Head of caudate nucleus (tissue), 42 donors: ENCODE results near the gene PRRX1.
A peak's percentile ranks its signal among the peaks of the same experiment; 100 is the strongest.

Source experiments
- DNase-seq, 42 donors: peaks; one replicate each; pipeline versions ENCODE4 v3.0.0 to v3.0.0-alpha.2; 2020 to 2021; ENCODE audit warnings: mixed read lengths in 7 of 42
- intact Hi-C: fragments of 100-400 bp; cut with DNase I; formaldehyde crosslinking; loops from one replicate; pipeline ENCODE4 v1.15.0; 2022

PRRX1 gene

DNA sequence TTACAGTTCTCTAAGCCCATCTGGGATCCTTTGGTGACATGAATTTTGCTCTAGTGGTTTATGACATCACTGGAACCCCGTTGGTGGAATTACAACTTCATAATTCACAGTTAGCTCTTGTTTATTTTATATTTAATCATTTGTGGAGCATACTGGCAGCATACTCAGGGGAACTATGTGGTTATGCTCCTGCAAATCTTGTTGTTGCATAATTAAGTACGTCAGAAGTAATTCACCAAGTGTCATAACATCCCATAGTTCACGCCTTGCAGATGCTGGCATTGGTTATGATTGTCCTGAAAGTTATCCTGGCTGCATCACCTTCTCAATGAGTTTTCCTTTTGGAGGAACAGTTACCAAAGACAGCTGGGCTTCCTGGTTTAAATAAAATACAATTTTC lies 16.5 kb downstream of the PRRX1 start:
- intact Hi-C loops = no loop called here
- no peak for DNase-seq

DNA sequence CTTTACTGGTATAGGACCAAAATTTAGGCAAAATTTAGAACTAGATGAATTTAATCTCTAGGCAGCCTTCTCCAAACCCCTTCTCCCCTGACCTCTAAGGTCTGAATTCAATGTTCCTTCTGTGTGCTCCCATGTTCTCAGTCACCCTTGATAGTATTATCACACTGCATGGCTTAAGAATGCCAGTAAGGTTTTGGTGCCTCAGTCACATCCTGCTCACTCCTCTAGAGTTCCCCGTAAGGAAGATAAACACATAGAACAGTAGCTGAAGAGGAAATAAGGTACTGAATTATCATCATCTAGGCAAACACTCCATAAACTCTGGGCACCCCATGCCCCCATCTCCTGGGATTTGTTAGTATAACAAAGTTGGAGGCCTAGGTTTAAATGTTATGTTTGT lies 18.2 kb downstream of the PRRX1 start:
- intact Hi-C loops = no loop called here
- no peak for DNase-seq

DNA sequence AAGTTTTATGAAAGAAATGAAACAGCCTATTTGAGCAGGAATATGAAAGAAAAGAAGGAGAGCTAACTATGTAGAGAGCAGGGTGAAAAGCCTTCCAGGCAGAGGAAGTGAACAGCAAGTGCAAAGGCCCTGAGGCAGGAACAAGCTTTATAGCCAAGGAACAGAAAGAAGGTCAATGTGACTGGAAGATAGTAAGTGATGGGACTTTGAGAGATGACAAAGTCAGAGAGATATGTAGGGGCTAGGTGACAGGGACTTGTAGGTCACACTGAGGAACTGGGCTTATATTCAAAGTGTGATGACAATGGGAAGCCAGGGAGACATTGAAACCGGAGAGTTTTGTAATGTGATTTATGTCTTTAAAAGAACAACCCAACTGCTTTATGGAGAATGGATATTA lies 18.9 kb downstream of the PRRX1 start:
- intact Hi-C loops = no loop called here
- no peak for DNase-seq

DNA sequence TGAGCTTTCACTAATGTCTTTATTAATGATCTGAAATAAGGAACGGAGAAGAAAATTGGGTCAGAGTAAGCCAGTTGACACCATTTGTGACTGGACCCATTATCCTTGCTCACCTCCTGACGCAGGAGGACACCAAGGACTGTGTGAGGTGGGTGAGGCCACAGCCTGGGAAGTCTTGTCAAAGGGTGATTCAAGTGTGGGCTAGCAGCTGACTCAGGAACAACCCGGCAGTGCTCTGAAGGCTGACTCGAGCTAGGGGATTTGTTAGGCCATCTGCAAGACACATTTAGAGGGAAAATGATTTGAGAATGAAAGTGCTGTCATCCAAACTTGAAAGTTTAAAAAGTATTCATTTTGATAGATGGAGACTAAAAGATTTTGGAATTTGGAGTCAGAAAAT lies 21.2 kb downstream of the PRRX1 start:
- DNase-seq = peak in 1 of 42 donors; percentile 45
- intact Hi-C loops = no loop called here

DNA sequence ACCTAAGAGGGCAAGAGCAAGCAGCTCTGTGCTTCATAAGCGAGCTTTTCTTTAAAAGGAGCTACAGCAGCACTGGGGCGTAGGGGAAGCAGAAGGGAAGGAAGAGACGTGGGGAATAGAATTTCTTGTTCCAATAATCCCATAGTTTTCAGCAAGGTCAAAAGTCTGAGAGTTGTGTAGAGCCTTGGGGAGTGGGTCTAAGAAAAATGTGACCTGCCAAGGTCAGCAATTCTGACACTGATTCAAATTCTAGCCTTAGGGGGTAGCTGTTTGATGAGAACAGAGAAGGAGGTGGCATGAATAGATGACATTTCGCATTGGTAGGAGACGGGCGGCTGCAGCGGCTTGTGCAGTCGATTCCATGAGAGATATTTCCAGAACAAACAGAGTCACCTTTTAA lies 22.4 kb downstream of the PRRX1 start:
- intact Hi-C loops = no loop called here
- no peak for DNase-seq

DNA sequence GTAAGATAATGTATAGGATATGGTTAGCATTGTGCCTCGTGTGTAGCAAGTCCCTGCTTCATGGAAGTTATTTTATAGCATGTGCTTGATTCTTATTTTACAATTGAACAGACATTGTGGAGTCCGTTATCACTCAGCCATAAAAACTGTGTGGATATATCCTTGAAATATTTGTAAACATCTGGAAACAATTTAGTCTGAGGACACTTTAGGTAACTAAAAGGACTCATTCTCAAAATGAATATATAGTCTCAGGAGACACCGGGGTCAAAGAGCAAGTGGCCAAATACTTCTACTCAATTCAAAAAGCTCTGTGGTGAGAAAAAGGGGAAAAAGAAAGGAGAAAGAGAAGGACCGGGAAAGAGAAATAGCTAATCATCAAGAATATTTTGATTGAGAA lies 23.7 kb downstream of the PRRX1 start:
- DNase-seq = no peak
- intact Hi-C loops = no loop called here

DNA sequence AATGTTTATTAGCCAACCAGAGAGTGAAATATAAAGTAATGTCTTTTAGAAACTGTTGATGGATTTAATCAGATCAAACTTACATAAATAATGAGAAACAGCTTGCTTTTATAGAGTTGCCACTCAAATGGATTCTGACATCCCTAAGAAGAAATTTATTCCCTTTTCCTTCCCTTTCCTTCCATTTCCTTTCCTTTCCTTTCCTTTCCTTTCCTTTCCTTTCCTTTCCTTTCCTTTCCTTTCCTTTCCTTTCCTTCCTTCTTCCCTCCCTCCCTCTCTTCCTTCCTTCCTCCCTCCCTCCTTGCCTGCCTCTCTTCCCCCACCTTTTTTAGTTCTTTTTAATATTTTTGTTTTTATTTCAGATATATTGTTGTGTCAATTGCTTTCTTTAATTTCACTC lies 27.3 kb downstream of the PRRX1 start:
- intact Hi-C loops = no loop called here
- DNase-seq = no peak

DNA sequence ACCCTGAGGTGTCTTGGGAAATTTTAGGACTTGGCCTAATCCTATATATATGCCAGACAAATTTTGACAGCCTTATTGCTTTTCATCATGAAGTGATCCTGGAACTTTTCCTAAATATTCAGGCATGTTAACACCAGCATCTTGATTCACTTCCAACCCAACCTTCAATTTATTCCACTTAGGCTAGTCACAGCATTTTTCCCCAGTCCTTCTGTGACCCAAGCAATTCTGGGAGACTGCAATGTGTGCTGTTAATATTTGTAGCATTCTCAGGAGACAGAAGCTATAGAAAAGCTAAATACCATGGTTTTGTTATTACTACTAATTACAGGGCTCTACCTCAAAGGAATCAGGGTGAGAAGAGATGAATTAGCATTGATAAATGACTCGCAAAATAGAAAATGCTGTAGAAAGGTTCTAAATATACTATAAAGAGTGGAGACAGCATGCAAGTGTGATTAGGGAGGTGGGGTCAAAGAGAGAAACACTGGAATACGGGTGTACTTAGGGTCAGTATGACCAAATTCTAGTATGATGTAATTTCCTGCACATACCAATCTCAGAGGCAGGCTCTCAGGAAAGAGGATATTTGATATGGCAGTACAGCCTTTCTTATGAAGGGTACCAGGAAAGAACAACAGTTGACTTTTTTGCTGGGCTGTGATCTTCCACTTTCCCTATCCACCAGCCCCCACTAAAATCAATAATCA lies 29.1 kb downstream of the PRRX1 start:
- intact Hi-C loops = no loop called here
- no peak for DNase-seq

DNA sequence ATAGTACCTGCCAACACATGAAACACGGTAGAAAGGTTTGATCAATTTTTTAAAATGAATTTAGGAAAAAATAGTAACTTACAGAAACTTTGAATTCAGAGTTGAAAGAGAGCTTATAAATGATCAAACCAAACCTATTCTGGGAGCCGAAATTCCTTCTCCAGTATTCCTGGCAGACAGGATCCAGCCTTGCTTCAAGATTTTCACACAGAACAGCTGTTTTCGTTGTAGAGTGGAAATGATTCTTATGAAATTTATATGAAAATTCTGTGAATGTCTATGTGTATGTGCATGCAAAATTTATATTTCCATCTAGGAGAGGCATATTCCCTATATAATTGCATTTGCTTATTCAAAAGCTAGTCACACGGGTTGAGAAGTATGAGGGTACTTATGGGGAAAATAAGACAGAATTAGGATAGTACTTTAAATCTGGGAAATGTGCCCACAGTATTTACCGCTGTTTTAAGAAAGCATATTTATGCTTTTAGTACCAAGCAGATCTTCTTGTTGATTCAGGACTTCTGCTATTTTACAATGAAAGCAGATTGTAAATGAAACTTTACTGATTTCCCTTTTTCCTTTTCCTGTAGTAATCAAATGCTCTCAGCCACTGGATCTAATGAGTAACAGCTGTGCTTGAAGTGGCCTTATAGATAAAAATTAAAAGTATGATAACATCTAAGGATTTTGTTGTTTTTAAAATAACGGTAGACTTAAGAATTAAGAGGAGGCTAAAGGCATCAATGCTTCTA lies 30.4 kb downstream of the PRRX1 start:
- DNase-seq = no peak
- intact Hi-C loops = no loop called here

DNA sequence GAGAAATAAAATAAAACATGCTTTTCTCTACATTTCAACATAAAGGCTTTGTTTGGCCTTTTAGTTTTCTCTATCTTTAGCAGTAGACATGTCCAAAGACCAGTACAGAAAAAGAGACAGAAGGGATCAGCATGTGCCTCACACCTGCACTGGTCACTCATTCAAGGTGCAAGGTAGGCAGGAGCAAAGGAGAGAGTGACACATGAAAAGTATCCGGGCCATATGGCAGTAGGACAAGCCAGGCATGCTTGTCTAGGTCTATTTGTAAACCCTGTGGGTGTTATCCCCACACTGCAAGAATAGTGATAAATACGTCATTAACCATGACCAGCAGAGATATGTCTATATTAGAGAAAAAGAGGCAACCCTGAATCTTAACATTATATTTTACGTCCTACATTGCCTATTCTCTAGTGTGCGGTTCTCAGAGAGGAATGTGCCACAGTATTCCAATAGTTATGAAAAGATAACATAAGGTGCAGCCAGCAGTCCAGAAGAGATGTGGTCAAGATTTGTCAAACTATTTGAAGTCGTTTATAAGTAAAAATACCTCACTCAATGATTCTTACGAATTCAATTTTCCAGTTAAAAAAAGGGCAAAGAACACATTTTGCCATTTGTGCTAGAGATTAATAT lies 32.1 kb downstream of the PRRX1 start:
- no peak for DNase-seq
- intact Hi-C loops = no loop called here

DNA sequence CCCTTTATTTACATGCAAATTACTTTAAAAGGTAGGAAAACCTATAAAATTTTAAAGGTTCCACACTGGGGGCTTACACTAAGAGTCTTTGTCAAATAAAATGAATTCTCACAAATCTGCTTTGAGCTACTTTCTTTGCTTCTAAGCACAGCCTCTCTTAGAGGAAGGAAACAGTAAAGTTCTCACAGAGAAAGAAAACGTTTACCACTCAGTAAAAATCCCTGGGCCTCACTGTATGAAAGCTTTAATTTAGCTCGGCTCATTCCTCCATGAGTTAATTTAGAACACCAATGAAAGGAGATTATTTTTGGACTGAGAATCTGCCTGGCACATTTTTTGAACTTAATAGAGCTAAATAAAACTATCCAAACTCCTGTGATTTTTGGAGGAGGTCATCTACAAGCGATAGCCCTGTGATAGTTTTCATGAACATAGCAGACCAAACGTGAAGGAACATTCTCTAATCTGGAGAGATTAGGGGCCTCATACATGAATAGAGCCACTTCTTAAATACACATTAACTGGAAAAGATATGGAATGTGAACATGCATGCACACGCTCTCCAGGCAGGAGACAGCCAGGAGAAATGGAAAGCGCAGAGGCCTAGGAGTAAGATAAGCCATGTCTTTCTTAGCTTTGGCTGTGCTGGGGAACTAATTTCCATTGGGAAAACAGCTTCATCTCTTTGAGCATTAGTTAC lies 32.8 kb downstream of the PRRX1 start:
- no peak for DNase-seq
- intact Hi-C loops = no loop called here

DNA sequence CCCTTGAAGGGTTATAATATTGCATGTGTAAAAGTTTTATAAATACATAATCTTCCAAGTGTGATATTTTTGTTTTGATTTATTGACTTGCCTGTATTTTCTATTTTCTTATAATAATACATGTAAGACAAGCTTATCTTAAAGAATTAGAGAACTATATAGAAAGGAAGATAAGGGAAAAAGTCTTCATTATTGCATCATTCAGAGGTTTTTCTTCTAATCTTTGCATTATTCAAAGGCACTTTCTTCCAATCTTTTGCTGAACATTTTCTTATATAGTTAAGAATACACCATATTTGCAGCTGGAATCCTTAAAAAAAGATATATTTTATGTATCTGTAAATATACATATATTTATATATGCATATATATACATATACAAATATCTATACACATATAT lies 33.4 kb downstream of the PRRX1 start:
- no peak for DNase-seq

DNA sequence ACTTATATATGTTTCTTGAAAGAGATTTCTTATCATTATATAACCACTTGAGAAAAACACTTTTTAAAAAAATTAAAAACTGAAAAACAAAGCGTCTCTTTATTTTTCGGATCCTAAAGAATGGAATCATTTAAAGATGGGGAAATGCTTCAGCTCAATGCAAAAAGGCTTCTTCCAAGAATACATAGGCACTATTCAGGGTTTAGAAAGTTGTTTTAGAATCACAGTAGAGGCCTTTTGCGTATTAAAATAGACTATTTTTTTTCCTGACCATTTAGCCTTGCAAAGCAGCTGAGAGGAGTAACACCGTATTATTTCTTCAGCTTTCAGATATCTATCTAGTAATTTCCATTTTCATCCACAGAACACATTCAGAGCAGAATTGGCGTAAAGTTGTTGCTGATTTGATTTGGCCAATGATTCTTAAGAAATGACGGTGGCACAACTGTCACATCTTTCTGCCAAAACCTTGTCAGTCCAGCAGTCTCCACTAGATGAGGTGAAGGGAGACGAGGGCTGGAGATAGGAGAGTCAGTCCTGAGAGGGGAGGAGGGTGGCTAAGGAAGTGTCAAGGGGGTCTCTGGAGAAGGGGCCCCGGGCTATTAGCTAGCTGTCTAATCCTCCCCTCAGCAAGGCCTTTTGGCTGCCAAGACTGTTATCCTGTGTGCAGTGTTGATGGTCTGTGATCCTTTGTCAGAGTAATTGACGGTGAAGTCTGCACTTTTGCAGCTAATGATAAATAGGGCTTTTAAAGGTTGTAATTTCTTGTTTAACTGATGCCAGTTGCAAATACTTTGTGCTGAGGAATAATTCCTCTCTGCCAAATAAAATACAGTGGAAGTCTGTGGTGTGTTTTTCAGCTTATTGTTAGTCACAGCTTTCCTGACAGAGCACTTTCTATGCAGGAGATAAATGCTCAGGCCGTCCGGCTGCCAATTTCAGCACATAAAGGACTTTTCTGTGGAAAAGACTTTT lies 34.7 kb downstream of the PRRX1 start:
- intact Hi-C loops = no loop called here
- peak in 30 of 42 donors; percentile 8 to 61 (median 26) for DNase-seq

More for the DNA sequence above, 33.4 kb downstream of the PRRX1 start:
- intact Hi-C loops = no loop called here

DNA sequence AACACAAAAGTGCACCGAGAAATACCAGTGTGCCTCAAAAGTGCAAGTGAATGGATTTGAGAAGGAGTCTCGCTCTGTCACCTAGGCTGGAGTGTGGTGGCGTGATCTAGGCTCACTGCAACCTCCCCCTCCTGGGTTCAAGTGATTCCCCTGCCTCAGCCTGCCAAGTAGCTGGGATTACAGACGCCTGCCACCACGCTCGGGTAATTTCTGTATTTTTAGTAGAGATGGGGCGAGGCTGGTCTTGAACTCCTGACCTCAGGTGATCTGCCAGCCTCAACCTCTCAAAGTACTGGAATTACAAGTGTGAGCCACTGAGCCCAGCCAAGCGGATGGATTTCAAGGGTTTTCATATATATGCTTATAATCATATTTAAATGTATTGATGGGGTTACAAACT lies 35.8 kb downstream of the PRRX1 start:
- no peak for DNase-seq
- intact Hi-C loops = no loop called here

DNA sequence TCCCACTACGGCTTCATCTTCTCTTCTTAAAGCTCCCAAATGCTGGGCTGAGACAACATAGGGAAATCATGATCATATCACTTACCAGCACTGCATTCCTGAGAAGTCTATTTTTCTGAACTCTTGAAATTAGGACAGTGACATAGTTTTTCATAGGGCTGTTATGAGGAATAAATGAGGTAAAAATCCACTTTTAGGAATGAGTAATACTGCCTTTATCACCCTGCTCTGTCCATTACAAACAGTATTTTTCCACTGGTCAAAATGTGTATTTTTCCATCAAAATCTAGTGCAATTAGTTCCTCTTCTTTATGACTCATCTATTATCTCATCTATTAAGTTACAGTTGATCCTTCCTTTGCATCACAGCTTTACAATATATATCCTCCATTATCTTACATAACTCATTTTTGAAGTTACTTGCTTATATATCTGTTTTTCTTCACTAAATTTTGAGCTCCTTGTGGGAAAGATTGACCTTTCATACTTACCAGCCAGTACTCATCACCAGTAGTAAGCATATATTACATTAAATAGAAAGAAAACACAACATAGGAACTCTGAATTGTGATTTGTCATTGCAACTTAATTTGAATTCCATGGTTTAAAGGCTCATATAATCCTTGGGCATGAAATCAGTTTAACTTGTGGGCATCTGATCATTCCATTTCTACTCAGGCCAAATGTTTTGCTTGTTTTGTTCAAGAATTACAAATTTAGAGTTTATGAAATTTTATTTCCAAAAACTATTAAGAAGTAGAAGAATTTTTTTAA lies 37.1 kb downstream of the PRRX1 start:
- intact Hi-C loops = no loop called here

DNA sequence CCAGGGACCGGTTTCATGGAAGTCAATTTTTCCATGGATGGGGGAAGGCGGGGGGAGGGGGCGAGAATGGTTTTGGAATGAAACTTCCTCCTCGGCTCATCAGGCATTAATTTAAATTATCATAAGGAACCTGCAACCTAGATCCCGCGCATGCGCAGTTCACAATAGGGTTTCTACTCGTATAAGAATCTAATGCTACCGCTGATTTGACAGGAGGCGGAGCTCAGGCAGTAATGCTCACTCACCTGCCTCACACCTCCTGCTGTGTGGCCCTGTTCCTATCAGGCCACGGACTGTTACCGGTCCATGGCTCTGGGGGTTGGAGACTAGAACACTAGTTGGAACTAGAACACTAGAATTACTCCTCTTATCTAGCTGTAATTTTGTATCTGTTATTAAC lies 38.0 kb downstream of the PRRX1 start:
- intact Hi-C loops = no loop called here
- DNase-seq = no peak

More for the DNA sequence above, 37.1 kb downstream of the PRRX1 start:
- no peak for DNase-seq

DNA sequence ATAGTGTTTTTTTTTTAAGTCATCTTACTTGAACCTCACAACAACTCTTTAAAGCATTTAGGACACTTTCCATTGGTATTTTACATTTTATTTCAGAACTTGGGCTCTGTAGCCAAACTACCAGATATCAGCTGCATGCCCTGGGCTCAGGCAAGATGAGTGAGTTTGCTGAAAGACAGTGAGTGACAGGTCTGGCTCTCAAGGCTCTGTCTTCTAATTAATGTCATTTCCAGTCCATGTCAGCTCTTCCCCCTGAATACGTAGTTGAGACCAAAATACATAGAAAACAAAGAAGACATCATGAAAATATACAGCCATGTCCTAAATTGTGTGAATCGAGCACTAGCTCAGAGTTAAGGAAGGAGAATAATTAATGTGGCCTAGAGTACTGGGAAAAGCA lies 39.7 kb downstream of the PRRX1 start:
- no peak for DNase-seq
- intact Hi-C loops = no loop called here

DNA sequence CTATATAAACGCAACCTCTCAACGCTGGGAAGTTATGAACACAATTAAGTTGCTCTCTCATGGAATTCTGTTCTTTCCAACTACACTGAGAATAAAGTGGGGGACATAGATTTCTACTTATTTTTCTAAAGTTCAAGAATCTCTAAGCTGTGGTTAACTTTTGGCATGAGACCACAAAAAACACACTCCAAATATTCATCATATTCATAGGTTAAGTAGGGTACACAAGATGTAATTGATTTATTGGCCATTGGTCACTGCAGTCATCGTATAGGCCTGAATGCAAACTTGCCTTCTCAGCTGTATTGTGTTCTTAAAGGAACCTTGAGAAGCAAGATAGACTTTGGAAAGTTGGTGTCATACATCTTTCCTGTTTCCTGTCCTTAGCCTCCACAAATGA lies 40.3 kb downstream of the PRRX1 start:
- DNase-seq = no peak
- intact Hi-C loops = no loop called here
